Myocyte (in vitro differentiated cells): ENCODE results near the gene UMAD1. TPM values are rescaled to one million over a fixed set of nuclear protein-coding genes. Genes with fewer than 3 reads are reported as not detected.
"Not testable (repeated sequence)": the region's sequence is repeated elsewhere in the genome, so short reads cannot be mapped to it uniquely, and the experiment has no call there.

Source experiments
- DNase-seq: peaks from one replicate; pipeline ENCODE4 v3.0.0-alpha.2; 2012; ENCODE audit warnings: low read depth
- total RNA-seq: library from RNA; depleted of rRNA; stranded (reverse); fragments of >200 nt; gene quantifications from 2 replicates; pipeline ENCODE4 v1.2.3, GENCODE V29; 2014

Gene UMAD1
- total RNA-seq, 1 donor from 2014 or later, result 17.5 TPM

GRCh38 chr7:7821517-7821916 lies 181.0 kb downstream of the UMAD1 start:
- DNase-seq, result no peak

DNA sequence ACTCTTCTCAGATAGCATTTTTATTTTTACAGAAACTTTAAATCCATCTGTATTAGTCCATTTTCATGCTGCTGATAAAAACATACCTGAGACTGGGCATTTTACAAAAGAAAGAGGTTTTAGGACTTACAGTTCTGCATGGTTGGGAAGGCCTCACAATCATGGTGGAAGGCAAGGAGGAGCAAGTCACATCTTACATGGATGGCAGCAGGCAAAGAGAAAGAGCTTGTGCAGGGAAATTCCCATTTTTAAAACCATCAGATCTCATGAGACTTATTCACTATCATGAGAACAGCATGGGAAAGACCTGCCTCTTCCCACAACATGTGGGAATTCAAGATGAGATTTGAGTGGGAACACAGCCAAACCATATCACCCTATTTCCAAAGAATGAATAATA lies 184.7 kb downstream of the UMAD1 start:
- not testable (repeated sequence) for DNase-seq

- DNase-seq, result no peak
Measured at GRCh38 chr7:7829667-7830066, 189.1 kb downstream of the UMAD1 start.

DNA sequence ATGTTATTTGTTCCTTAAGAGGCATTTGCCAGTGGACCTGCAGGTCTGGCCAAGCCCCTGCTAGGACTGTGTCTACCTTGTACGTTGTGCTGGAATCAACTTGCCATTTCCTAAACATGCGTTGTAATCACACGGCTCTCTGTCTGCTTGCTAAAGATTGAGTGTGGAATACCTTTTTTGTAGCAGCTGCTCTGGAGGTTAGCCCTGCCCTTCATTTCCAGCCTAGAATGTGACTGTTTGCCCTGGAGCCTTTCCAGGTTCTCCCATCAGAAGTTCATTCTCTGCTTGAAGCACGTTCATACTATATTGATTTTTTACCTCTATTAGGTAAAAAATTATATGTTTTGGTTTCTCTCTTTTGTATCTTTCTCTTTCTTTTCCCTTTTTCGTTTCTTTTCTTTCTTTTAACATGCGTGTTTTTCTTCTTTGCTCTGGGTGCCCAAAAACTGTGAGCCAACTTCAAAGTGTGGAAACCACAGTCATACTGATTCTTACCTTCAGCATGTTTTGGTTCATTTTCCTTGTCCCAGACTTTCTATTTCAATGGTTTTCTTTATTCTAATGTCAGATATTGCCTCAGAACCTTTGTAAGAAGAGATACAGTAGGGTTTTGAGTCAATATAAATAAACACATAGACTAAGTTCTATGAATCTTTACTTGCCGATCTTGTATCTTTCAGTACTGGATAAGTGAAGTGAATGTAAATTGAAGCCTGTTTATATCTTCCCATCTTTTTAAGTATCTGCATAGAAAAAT lies 189.7 kb downstream of the UMAD1 start:
- peak; percentile 70 for DNase-seq

DNA sequence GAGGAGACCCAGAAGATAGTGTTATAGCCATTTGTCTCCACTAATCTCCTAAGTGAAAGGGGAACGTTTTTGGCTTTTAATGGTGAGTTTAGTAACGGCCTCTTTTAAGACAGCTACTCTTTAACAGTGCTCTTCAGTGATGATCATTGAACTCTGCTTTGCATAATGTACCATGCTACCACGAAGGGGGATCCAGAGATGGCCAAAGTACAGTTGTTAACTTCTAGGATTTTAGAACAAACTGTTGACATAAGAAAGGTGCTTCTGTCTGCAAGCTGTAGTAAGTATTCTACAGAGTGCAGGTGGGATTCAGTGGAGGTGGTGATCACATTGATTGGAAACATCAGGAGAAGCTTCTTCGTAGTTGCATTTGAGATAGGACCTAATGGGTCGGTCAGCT lies 192.0 kb downstream of the UMAD1 start:
- DNase-seq, result no peak

GRCh38 chr7:7834761-7835160 lies 194.2 kb downstream of the UMAD1 start:
- no peak for DNase-seq

DNA sequence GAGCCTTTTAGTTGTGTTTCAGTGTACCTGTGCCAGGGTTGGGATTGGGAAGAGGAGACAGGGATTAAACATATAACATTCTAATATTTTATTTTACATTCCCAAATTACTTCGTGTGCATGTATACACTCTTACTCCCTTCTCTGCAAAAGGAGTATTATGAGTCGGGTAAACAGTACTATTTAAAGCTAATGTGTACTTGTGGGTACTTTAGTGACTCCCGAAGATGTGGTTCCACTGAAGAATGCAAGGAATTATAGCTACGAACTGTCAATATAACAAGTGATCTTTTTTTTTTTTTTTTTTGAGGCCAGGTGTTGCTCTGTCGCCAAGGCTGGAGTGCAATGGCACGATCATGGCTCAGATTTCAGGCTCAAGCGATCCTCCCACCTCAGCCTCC lies 200.5 kb downstream of the UMAD1 start:
- DNase-seq, result no peak

GRCh38 chr7:7843240-7843639 lies 202.7 kb downstream of the UMAD1 start:
- DNase-seq, result no peak

DNA sequence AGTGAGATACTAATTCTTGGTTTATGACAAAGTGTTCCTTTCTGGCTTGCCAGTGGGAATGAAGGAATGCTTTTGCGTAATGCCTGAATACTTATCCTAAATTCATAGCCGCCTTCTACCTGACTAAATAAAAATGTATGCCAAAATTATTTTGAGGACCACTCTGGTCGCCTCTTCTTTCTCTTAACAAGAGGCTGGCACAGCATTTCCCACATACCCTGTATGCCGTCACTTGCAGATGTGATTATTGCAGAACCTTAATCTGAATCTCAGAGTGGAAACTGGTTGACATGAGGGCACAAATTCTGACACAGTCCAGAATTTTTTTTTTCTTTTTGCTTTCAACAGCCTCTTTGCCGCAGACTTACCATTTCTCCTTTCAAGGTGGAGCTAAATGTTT lies 203.4 kb downstream of the UMAD1 start:
- no peak for DNase-seq

- no peak for DNase-seq
Measured at GRCh38 chr7:7848246-7848645, 207.7 kb downstream of the UMAD1 start.

GRCh38 chr7:7848892-7849291 lies 208.3 kb downstream of the UMAD1 start:
- no peak for DNase-seq

DNA sequence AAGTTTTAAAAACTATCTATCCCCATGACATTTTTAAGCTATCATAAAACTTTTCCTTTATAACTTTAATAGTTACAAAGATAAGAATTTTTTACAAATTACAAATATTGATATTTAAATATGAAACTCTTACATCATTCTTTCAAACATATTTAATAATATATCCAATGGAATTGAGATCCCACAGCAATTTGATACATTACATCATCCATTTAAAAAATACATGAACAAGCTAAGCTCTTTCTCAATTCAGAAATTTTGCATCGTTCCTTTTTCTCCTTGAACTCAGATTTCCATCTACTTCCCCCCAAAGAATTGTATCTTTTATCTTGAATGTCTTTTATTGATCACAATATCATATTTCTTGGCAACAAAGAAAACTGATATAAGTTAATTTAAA lies 209.6 kb downstream of the UMAD1 start:
- no peak for DNase-seq

- no peak for DNase-seq
Measured at GRCh38 chr7:7851381-7851780, 210.8 kb downstream of the UMAD1 start.

DNA sequence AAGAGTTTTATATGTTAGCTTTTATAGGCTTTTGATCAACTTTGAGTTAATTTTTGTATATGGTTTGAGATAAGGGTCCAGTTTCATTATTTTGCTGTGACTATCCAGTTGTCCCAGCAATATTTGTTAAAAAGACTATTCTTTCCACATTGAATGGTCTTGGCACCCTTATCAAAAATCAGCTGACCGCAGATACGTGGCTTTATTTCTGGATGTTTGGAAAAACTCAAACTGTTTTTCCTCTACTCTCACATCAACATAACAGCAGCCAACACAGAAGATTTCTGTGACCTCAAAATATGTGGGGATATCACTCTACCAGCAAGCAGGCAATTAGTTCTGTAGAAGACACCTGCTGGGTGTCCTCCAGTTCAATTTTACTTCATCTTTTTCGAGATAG lies 211.4 kb downstream of the UMAD1 start:
- DNase-seq, result no peak

DNA sequence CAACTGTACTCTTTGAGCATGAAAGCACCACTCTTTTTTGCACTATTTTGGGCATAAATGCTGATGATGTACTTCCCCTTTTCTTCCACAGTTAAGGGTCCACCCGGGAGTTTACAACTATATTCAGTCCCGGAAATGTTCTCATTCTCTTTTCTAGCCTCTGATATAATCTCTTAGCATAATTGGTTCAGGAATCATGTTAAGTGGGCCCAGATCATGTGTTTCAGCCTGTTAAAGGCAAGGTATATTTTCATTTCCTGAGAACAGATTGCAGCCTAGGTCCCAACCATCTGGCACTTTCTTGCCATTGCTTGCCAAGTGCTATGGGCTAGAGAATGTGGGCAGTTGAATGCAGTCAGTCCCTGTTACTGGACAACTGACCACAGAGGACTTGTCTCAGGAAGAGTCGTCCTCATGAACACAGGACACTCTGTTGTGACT lies 216.6 kb downstream of the UMAD1 start:
- peak; percentile 89 for DNase-seq

- no peak for DNase-seq
Measured at GRCh38 chr7:7858559-7858958, 218.0 kb downstream of the UMAD1 start.

- DNase-seq, result peak; percentile 32
Measured at GRCh38 chr7:7859411-7859810, 218.9 kb downstream of the UMAD1 start.

- DNase-seq, result peak; percentile 77
Measured at GRCh38 chr7:7861211-7861633, 220.7 kb downstream of the UMAD1 start.

DNA sequence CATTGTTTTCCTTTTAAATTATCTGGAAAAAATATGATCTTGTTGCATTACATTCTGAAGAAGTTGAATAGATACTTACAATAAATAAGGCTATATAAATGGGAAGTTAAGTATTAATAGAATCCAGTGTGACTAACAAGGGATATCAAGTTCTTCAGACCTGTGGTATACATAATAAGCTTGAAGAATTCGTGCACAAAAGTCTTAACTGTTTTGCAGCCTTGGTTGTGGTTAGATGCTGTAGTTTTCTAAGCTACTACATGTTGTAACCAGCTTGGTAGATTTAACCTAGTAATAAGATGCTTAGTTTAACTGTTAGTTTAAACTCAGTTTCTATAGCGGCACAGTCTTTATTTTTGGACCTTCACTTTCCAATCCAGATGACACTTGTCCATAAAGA lies 221.8 kb downstream of the UMAD1 start:
- DNase-seq, result peak; percentile 25

DNA sequence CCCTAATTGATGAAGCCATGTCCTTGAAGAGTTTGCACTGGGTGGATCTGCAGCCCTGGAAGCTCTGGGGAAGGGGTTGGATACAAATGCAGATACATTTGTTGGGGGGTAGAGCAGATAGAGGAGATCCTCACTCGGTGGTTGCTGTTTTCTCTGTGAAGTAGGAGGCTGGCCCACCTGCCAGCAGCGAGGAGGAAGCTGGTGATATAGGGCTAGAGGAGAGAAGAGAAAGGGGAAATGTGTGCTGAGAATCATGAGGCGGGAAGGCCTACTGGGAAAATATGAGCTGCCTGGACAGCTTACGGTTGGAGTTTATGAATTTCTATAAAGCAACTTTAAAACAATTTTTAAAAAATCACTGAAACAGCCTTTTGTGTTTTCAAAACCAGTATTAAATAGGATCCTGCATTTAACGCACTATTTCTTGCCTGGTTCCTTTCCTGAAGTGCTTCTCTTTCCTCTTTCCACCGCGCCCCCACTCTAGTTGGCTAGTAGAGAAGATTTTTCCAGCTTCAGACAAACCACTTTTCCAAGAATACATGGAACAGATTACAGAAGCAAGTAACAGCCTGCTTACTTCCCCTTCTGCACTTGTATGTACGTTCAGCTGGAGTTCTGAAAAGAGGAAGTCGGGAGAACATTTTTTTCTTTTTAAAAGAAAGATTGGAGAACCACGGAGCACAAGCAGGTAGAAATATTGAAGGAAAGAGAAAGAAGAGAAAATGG lies 227.5 kb downstream of the UMAD1 start:
- no peak for DNase-seq

- no peak for DNase-seq
Measured at GRCh38 chr7:7868572-7868899, 228.0 kb downstream of the UMAD1 start.

DNA sequence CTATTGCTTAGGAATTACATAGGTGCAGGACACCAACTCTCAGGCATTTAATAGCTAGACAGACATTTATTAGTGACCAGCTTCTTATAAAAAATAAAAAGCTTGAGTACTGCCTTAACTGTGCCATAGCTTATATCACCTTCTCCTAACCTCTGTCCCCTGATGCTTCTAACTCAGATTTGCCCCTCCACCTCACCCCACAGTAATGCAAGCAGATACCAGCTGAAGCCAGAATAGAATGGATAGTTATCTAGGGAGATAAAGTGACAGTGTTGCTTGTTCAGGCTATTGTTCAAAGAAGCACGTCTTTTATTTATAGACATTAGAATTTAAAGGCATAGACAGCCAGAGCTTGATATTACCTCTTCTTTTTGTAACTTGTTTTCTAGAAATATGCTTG lies 228.5 kb downstream of the UMAD1 start:
- DNase-seq, result peak; percentile 34

DNA sequence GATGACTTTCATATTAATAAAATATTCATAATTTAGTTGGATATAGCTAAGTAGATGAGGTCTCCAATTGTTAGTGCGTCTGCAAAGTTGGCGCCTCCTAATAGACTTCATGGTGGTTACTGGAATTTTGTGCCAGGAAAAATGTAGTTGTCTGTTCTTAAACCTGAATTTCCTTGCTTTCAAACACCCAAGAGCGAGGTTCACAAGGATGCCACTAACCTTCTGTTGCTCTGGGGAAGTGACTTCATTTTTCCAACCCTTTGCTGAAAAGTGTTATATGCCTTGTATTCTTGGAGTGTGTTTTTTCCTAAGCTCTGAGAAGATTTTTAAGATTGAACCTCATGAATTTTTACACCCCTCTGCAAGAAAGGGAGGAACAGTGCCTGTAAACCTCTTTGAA lies 229.1 kb downstream of the UMAD1 start:
- DNase-seq, result no peak
